Measurements from ENCODE around the gene SIT1.

GRCh38 chr9:35688558-35689541 lies 38.1 kb upstream of the SIT1 start:
- TF ChIP-seq EZH2 (IDR thresholded peaks at IDR 0.05; ENCODE audit: borderline replicate concordance, low read length) (no peak), CTCF (IDR thresholded peaks at IDR 0.05; ENCODE audit: low read length) (no peak)
